ENCODE measurements around the gene RPTOR.

Gene RPTOR

DNA sequence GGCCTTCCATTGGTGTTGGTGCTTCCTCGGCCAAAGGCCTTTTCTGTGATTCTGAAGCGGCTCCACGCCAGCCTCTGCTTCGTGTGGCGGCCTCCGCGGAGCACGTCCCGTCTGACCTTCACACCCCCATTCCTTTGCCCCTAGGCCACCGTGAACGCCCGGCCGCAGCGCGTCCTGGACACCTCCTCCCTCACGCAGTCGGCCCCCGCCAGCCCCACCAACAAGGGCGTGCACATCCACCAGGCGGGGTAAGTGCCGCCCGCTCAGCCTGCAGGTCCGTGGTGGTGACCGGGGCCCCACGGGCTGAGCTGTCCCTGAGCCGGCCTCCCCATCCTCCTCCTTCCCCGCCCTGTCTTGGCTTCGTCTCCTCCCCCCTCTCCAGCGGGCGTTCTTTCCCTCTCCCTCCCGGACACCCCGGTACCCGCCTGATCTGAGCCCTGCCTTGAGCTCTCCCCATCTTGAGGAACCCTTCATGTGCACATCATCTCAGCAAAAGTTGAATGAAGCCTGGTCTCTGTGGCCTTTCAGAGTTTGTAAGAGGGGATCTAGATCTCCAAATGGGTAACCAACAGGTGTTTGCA lies 378.0 kb downstream of the RPTOR start:
- no peak for DNase-seq (ENCODE audit: low spot score in 2 of 2)
- ATAC-seq: no peak
- H3K4me1 Mint-ChIP-seq: peaks cover 5% of the 10 kb centered on the region
- H3K36me3 Mint-ChIP-seq: peaks cover 89% of the 10 kb centered on the region
- no peak overlapping the region for H3K4me3 Mint-ChIP-seq
- no peaks in the 10 kb centered on the region for H3K9me3 Mint-ChIP-seq
- H3K27ac Mint-ChIP-seq: no peak overlapping the region

DNA sequence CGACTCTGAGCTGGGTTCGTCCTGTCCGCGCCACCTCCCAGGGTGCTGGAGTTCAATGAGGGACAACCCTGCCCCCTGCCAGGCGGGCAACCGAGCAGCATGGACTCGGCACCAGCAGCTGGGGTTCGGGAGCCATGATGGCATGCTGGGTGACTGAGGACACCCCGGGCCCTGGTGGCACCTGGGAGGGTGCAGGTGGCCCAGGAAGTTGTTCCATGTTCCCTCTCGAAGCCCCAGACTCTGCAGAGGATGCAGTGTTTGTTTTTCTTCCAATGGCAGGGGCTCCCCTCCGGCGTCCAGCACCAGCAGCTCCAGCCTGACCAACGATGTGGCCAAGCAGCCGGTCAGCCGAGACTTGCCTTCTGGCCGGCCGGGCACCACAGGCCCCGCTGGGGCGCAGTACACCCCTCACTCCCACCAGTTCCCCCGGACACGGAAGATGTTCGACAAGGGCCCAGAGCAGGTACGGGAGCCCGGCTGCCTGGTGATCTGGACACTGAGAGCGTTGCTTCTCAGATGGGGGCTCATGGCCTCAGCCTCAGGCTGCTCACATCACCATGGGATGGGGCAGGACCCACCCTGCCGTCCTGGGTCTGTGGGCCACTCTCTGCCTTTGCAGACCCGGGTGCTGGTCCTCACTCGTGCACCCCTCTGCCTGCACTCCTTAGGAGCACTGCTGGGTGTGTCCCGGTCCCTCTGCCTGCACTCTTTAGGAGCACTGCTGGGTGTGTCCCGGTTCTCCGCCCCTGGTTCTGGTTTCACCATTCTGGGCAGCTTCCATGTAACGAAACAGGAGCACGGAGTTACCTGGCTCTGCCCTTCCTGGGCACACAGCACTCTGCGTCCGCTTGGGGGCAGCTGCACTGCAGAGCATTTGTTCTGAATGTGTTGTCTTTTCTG lies 378.8 kb downstream of the RPTOR start:
- Mint-ChIP-seq H3K9me3 (no peaks in the 10 kb centered on the region), H3K4me3 (no peak overlapping the region), H3K36me3 (peaks cover 92% of the 10 kb centered on the region), H3K4me1 (peaks cover 7% of the 10 kb centered on the region), H3K27ac (peak overlapping the region; percentile 78)
- ATAC-seq (no peak), DNase-seq (ENCODE audit: low spot score in 2 of 2) (no peak)

DNA sequence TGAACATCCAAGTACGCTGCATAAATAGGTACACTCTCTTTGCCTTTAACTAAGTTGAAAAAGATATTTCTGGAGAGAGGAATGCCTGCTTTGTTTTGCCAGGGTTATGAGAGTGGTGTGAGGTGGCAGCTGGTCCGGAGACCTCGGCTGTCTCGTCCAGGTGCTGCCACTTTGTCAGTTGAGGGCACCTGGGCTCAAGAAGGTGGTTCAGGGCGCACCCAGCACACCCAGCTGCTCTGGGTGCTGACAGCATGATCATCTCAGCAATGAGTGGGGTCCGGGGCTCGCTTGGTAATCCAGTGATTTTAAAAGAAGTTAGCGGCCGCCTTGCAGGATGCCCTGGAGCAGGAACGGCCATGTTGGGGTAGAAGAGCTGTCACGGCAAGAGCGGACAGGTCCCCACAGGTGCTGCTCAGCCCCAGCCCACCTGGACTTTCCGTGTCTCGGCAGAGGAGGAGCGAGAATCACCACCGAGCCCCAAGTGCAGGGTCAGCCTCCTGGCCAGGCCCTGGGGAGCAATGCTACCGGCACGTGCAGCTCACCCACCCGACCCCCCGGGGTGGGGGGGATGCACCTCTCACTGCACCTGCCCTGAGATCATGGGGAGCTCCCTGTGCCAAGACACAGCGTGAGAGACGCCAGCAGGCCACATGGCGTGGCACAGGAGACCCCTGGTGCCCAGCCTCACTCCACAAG lies 379.6 kb downstream of the RPTOR start:
- Mint-ChIP-seq H3K9me3 (no peaks in the 10 kb centered on the region), H3K4me3 (no peak overlapping the region), H3K27ac (peak overlapping the region; percentile 78), H3K36me3 (peaks cover 92% of the 10 kb centered on the region), H3K4me1 (peaks cover 7% of the 10 kb centered on the region)
- ATAC-seq: no peak
- DNase-seq (ENCODE audit: low spot score in 2 of 2): no peak

DNA sequence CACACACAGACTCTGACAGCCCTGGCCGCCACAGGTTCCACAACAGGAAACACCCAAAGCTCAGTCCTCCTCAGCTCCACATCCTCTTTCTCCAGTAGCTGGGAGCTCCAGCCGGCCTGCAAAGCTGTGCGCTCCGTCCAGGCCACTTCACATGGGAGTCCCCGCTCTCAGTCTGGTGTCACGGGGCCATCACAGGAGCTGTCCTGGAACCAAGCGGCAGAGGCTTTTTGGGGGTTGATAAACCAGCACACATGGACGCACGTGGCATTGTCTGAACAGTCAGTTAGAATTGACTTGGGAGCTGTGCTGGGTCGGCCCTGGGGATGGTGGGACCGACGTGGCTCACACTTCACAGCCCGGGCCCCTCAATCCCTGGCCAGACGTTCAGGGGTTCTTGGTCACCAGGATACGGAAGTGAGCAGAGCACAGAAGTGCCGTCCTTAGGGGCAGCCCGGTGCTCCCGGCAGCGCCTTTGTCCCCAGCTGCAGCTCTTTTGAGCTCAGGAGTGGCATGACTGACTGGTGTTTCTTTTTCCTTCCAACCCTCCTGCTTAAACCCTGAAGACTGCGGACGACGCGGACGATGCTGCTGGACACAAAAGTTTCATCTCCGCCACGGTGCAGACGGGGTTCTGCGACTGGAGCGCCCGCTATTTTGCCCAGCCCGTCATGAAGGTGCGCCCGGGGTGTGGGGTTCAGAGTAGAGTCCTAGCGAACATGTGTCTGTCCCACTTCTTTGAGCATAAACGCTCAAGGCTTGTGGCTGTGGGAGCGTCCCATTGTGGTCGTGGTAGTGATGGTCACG lies 380.4 kb downstream of the RPTOR start:
- H3K27ac Mint-ChIP-seq: peak overlapping the region; percentile 78
- peaks cover 92% of the 10 kb centered on the region for H3K36me3 Mint-ChIP-seq
- H3K4me3 Mint-ChIP-seq: no peak overlapping the region
- H3K9me3 Mint-ChIP-seq: no peaks in the 10 kb centered on the region
- peaks cover 11% of the 10 kb centered on the region for H3K4me1 Mint-ChIP-seq
- DNase-seq (ENCODE audit: low spot score in 2 of 2): no peak
- ATAC-seq: no peak

DNA sequence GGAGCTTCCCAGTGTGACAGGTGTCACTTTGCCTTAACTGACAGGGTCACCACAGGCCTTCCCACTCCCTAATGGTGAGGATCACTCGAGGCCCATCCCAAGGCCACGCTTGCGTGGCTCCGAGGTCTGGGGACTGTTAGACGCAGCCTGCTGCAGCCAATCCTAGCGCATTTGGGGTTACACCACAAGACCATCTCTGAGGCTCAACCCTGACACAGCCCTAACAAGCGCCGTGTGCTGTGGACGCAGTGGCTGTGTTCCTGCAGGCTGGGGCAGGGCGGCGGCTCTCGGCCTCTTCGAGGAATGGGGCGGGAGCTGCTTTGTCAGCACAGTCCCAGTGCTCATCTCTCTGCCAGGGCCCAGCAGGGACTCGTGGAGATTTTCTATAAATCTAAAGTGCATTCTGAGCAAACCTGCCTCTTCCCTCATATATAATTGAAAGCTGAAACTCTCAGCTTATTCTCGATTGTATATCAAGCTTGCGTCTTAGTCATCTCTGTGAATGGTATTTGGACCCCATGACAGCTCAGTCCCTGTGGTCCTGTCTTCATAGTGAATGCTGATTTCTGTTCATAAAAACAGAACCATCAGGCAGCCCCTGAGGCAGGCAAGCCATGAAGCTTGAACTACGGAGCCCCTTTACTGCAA lies 381.2 kb downstream of the RPTOR start:
- DNase-seq (ENCODE audit: low spot score in 2 of 2) (no peak), ATAC-seq (no peak)
- no peaks in the 10 kb centered on the region for H3K9me3 Mint-ChIP-seq
- H3K4me1 Mint-ChIP-seq: peaks cover 16% of the 10 kb centered on the region
- H3K36me3 Mint-ChIP-seq: peaks cover 92% of the 10 kb centered on the region
- H3K27ac Mint-ChIP-seq: no peak overlapping the region
- H3K4me3 Mint-ChIP-seq: no peak overlapping the region

DNA sequence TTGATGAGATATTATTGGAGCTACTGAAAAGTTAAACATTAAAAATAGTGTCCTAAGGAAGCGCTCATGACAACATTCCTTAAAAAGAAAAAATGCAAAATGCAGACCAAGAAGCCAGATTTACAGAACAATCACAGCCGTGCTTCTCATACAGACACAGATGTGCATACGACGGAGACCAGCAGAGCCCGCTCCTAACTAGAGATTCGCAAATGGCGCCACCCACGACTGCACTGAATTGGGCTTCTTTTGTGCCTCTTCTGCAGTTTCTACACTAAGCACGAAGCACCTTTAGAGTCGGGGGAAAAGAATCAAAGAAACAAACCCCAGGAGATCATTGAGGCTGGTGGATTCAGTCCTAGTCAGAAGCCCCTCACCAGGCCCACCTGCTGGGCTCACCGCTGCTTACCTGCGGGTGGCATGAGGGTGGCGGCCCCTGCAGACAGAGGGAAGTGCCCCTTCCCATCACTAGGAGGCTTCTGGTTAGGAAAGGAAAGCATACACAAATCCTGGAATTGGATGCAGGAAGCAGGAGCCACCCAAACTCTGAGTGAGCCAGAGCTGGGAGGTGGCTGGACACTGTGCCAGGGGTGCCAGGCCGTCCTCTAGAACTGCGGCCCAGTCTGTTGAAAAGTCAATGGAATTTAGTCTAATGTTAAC lies 382.1 kb downstream of the RPTOR start:
- H3K36me3 Mint-ChIP-seq: peaks cover 97% of the 10 kb centered on the region
- no peaks in the 10 kb centered on the region for H3K9me3 Mint-ChIP-seq
- no peak for ATAC-seq
- H3K4me1 Mint-ChIP-seq: peaks cover 16% of the 10 kb centered on the region
- no peak overlapping the region for H3K4me3 Mint-ChIP-seq
- H3K27ac Mint-ChIP-seq: no peak overlapping the region
- DNase-seq (ENCODE audit: low spot score in 2 of 2): no peak

DNA sequence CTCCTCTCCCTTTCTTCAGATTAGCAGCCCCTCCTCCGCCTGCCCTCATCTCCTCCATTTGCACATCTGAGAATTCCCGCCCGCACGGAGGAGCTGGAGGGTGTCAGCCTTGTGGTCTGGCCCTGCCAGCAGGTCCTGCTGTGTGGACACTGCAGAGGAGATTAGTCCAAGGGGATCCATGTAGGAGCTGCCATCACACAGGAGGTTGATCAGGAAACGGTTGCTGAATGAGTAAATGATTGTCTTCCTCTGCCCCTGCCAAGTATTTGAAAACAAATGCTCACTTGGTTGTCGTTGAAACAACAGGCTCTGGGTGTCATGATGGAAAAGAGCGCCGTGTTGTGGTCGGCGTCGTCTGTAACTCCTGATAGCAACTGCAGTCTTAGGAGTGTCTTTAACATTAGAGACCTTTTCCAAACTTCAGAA lies 383.2 kb downstream of the RPTOR start:
- Mint-ChIP-seq H3K4me1 (peaks cover 16% of the 10 kb centered on the region), H3K36me3 (peaks cover 94% of the 10 kb centered on the region), H3K4me3 (no peak overlapping the region), H3K27ac (peak overlapping the region; percentile 73), H3K9me3 (no peaks in the 10 kb centered on the region)
- ATAC-seq: no peak
- no peak for DNase-seq (ENCODE audit: low spot score in 2 of 2)

DNA sequence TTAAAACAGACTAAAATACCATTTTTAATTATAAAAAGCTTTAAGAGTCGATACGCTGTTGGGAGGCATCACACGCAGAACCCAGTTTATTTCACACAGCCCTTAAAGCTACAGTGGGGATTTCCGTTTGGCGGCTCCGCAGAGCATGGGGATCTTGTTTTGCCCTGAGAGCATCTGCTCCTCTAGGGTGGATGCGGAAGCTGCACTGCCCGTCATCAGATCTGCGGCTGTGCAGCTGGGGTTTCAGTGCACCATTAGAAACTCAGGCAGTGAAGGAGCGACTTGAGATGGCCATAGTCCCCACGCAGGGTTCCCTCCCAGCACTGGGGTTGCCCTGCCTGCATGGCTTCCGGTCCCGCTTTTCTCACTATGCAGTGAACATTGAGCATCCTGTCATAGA lies 384.8 kb downstream of the RPTOR start:
- ATAC-seq (no peak), DNase-seq (ENCODE audit: low spot score in 2 of 2) (no peak)
- Mint-ChIP-seq H3K27ac (peak overlapping the region; percentile 73), H3K36me3 (peaks cover 92% of the 10 kb centered on the region), H3K4me1 (peaks cover 16% of the 10 kb centered on the region), H3K9me3 (no peaks in the 10 kb centered on the region), H3K4me3 (no peak overlapping the region)

DNA sequence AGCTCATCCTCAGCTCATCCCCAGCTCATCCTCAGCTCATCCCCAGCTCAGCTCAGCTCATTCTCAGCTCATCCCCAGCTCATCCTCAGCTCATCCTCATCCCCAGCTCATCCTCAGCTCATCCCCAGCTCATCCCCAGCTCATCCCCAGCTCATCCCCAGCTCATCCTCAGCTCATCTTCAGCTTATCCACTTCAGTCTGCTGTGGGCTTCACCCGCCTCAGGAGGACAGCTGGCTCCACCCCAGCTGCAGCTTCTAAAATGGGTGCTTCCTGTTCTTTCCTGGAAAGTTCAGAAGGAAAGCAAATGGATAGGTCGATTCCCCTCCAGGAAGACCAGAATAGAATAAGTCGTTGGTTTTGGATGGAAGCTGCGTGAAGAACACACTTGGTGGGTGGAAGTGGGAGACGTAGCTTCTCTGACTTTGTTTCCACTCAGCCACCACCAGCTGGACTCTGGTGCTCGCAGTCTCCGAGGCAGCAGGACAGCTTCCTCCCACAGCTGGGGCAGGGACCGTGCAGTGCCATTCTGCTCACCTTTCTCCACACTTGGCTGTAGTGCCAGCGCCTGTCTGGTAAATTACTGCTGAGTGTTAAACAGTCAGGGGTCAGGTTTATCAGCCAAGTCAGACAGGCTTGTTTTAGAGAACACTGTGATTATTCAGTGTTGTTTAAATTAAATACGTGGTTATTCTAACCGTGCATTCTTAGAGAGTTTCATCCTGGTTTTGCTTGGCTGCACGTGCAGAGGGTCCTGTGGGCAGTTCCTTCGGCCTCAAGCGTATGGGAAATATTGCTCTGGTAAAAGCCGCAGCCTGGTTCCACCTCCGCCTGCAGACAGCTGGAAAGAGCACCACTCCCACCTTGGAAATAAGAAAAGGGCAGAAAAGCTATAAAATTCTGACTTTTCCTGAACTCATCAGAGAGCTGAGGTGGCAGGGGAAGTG lies 386.0 kb downstream of the RPTOR start:
- no peak overlapping the region for H3K4me3 Mint-ChIP-seq
- ATAC-seq (peak; percentile 34), DNase-seq (ENCODE audit: low spot score in 2 of 2) (no peak)
- peak overlapping the region; percentile 73 for H3K27ac Mint-ChIP-seq
- peaks cover 22% of the 10 kb centered on the region for H3K4me1 Mint-ChIP-seq
- H3K36me3 Mint-ChIP-seq: peaks cover 82% of the 10 kb centered on the region
- H3K9me3 Mint-ChIP-seq: no peaks in the 10 kb centered on the region

DNA sequence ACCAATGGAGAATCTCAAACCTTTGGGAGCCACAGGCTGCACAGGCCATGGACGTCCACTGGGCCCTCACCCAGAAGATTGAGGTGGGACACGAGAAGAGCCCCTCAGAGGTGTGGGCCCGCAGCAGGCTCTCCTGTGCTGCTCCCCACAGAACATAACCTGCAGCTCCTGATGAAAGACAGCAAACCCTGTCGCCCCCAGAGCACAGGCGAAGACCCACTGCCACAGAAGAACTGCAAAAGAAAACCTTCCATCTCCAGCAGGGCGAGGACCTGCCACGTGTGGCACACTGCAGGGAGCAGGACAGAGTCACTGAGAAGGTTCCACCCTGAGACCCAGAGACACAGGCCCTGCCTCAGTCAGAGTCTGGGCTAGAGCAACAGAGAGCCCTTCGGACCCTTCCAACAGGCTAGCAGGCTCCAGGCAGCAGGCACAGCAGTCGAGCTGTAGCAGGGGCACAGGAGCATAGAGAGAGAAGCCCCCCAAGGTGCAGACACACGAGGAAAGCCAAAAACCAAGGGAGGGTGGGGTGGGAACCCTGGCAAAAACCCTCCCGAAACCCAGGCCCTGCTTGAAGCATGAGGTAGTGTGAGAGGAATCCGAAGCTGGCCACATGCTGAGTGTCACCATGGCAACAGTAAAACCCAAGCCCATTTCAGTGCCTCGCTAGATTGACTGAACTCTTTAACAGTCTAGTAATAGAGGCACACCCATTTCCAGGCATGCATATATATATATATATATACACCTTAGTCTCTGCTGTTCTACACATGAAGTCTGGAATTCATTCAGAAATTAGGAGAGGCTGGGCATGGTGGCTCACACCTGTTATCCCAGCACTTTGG lies 387.0 kb downstream of the RPTOR start:
- H3K9me3 Mint-ChIP-seq: no peaks in the 10 kb centered on the region
- H3K4me1 Mint-ChIP-seq: peaks cover 32% of the 10 kb centered on the region
- no peak overlapping the region for H3K4me3 Mint-ChIP-seq
- H3K27ac Mint-ChIP-seq: peak overlapping the region; percentile 48
- peaks cover 77% of the 10 kb centered on the region for H3K36me3 Mint-ChIP-seq
- ATAC-seq (no peak), DNase-seq (ENCODE audit: low spot score in 2 of 2) (no peak)

DNA sequence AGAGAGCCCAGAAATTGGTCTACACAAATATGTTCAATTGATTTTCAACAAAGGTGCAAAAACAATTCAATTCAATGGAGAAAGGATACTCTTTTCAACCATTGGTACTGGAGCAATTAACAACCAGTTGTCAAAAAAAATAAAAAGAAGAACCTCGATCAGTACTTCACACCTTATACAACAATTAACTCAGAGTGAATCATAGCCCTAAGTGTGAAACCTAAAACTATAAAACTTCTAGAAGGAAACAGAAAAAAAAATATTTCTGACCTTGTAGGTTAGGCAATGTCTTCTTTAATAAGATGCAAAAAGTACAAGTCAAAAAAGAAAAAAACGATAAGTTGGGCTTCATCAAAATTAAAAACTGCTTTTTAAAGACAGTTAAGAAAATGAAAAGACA lies 390.9 kb downstream of the RPTOR start:
- Mint-ChIP-seq H3K27ac (peak overlapping the region; percentile 76), H3K4me1 (peaks cover 48% of the 10 kb centered on the region), H3K36me3 (peaks cover 63% of the 10 kb centered on the region), H3K4me3 (peak overlapping the region; percentile 32), H3K9me3 (no peaks in the 10 kb centered on the region)
- DNase-seq (ENCODE audit: low spot score in 2 of 2): no peak
- ATAC-seq: no peak

DNA sequence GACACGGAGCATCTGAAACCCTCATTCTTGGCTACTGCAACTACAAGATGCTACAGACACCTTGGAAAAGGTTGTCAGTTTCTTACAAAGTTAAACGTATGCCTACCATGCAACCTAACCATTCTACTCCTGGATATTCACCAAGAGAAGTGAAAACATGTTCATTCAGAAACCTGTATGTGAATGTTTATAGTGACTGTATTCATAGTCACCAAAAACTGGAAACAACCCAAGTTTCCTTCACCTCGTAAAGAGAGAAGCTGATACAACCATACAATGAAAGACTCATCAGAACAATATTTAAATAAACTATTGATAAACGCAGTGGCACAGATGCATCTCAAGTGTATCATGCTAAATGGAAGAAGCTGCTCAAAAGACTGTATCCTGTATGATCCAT lies 391.6 kb downstream of the RPTOR start:
- peak; percentile 60 for ATAC-seq
- Mint-ChIP-seq H3K4me3 (no peak overlapping the region), H3K9me3 (no peaks in the 10 kb centered on the region), H3K36me3 (peaks cover 62% of the 10 kb centered on the region), H3K27ac (peak overlapping the region; percentile 76), H3K4me1 (peaks cover 48% of the 10 kb centered on the region)
- DNase-seq (ENCODE audit: low spot score in 2 of 2): no peak

DNA sequence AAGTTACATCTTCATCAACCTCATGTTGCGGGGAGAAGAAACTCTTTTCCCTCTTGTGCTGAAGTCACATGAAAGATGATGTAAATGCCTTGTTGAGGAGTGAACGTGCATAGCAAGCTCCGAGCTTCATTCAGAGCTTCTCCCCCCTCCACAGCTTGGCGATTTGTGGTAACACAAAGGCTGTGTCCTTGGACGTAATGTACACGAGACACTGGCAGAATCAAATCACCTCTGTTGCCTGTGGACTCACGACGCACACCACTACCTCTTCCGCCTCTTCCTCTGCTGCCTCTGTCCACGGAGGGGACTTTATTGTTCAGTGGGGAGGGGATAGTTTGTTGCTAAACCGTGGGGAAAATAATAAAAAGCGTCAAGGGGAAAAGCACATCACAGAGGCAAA lies 392.1 kb downstream of the RPTOR start:
- peaks cover 48% of the 10 kb centered on the region for H3K4me1 Mint-ChIP-seq
- peak overlapping the region; percentile 89 for H3K27ac Mint-ChIP-seq
- no peaks in the 10 kb centered on the region for H3K9me3 Mint-ChIP-seq

More for the DNA sequence above, 392.1 kb downstream of the RPTOR start:
- Mint-ChIP-seq H3K36me3 (peaks cover 62% of the 10 kb centered on the region), H3K4me3 (no peak overlapping the region)
- ATAC-seq: no peak
- DNase-seq (ENCODE audit: low spot score in 2 of 2): no peak

Measured in stimulated activated effector memory CD8-positive, alpha-beta T cell treated with anti-CD3 and anti-CD28 coated beads, Interleukin-12 subunit alpha, Interleukin-12 subunit beta, amount 100 ng/mL, for 72 hours (primary cell).